Adrenal gland (tissue), 12 donors: ENCODE data around the gene RSL1D1. TPM values are rescaled to one million over a fixed set of nuclear protein-coding genes. Genes with fewer than 3 reads are reported as not detected.
A peak's percentile ranks its signal among the peaks of the same experiment; 100 is the strongest.

Experiments used
- DNase-seq, 7 donors: peaks; one replicate each; pipeline ENCODE4 v3.0.0-alpha.2; 2019 to 2020
- H3K27ac ChIP-seq, 5 donors: fragments of 200-600 bp; sonication (generic) in 4 of 5; 1 replicate in 3 of 5; 2 replicates in 2 of 5; pipeline versions ENCODE4 v1.5.1 to v1.8.0; 2016 to 2020; ENCODE audit warnings: mild to moderate bottlenecking in 1 of 5
- H3K27me3 ChIP-seq: fragments of 200-600 bp; 2 replicates; pipeline ENCODE4 v1.8.0; 2021
- H3K36me3 ChIP-seq, 2 donors: fragments of 200-600 bp; replicated peaks in 1 of 2; 1 replicate in 1 of 2; 2 replicates in 1 of 2; pipeline versions ENCODE4 v1.5.1 to v1.8.0; 2018 to 2022
- H3K4me1 ChIP-seq, 2 donors: fragments of 200-600 bp; replicated peaks in 1 of 2; 1 replicate in 1 of 2; 2 replicates in 1 of 2; pipeline versions ENCODE4 v1.5.1 to v1.8.0; 2018 to 2021
- H3K4me3 ChIP-seq, 4 donors: fragments of 200-600 bp; sonication (generic) in 3 of 4; one replicate each; pipeline ENCODE4 v1.5.1; 2016 to 2018
- H3K9me3 ChIP-seq, 3 donors: fragments of 200-600 bp; sonication (generic) in 1 of 3; replicated peaks in 1 of 3; 1 replicate in 2 of 3; 2 replicates in 1 of 3; pipeline versions ENCODE4 v1.5.1 to v1.8.0; 2016 to 2021
- POLR2A ChIP-seq, 2 donors: fragments of 450-650 bp; IDR thresholded peaks; one replicate each; pipeline ENCODE4 v1.6.1; 2017; ENCODE audit warnings: antibody characterized with exemption in 2 of 2, mild to moderate bottlenecking in 2 of 2, moderate library complexity in 1 of 2
- WGBS, 4 donors: extraction: QIAGEN DNeasy Blood & Tissue Kit in 2 of 4; methylation state at CpG; one replicate each; pipeline versions ENCODE4 v1.1.5 to v1.1.7; 2013 to 2017; 5-methylcytosine and 5-hydroxymethylcytosine counted together
- intact Hi-C, 2 donors: fragments of 100-400 bp; cut with DNase I; formaldehyde crosslinking; loops; one replicate each; pipeline versions ENCODE4 v1.14.1 to v1.15.0; 2022 to 2023
- polyA plus RNA-seq, 3 donors: library from polyadenylated mRNA; stranded (reverse); fragments of 200-250 nt in 2 of 3; fragments of 350-450 nt in 1 of 3; fragmentation: Illumina TruSeq in 1 of 3; extraction: RNeasy Lipid Tissue Mini Kit (QIAGEN cat#74804) in 1 of 3; gene quantifications; one replicate each; pipeline ENCODE4 v1.2.3, GENCODE V29; 2013 to 2014
- total RNA-seq, 9 donors: library from RNA; depleted of rRNA in 4 of 9; stranded (reverse); fragments of >200 nt in 4 of 9; fragments of 120-200 nt in 1 of 9; fragmentation: NEBNext Ultra II Directional in 1 of 9; extraction: Animal tissue kit (Norgen Biotek cat#: 25700) in 1 of 9; gene quantifications; one replicate each; pipeline versions ENCODE4 v1.1.0 to v1.2.4, GENCODE V29; 2013 to 2023
- TF ChIP-seq, protein P1 (sequence below), 6 experiments: fragments of 450-650 bp in 4 of 6; fragments of 200-600 bp in 2 of 6; sonication (generic) in 1 of 6; IDR thresholded peaks; 1 replicate in 5 of 6; 2 replicates in 1 of 6; pipeline versions ENCODE4 v1.5.1 to v1.8.0; 2016 to 2021; ENCODE audit warnings: antibody characterized with exemption in 6 of 6, mild to moderate bottlenecking in 2 of 6, moderate library complexity in 1 of 6
- donor health status: healthy with polysubstance abuse.
- donor health status: Bipolar disorder and iron deficiency.
- donor health status: DM: yes; HTN: yes; CAD: no.
- donor health status: DM: no; HTN: no; CAD: no.
- donor health status: DM: no; HTN: no; CAD: no.
- donor health status: DM: yes; HTN: yes; CAD: no.

The RSL1D1 gene
- total and polyA plus RNA-seq, 12 donors = 40.1 to 511 (median 124) TPM

- intact Hi-C loops = no loop called here
- H3K27me3 ChIP-seq = no peaks in the 10 kb centered on the region
- WGBS, 4 donors = 95 to 98% (median 96%) methylated on average over 10 of the region's 10 CpGs
- no peaks in the 10 kb centered on the region for H3K36me3 ChIP-seq
- TF ChIP-seq, protein P1, sequence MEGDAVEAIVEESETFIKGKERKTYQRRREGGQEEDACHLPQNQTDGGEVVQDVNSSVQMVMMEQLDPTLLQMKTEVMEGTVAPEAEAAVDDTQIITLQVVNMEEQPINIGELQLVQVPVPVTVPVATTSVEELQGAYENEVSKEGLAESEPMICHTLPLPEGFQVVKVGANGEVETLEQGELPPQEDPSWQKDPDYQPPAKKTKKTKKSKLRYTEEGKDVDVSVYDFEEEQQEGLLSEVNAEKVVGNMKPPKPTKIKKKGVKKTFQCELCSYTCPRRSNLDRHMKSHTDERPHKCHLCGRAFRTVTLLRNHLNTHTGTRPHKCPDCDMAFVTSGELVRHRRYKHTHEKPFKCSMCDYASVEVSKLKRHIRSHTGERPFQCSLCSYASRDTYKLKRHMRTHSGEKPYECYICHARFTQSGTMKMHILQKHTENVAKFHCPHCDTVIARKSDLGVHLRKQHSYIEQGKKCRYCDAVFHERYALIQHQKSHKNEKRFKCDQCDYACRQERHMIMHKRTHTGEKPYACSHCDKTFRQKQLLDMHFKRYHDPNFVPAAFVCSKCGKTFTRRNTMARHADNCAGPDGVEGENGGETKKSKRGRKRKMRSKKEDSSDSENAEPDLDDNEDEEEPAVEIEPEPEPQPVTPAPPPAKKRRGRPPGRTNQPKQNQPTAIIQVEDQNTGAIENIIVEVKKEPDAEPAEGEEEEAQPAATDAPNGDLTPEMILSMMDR (IDR thresholded peaks at IDR 0.05) = no peak
- TF ChIP-seq POLR2A (IDR thresholded peaks at IDR 0.05) = no peak
- no peaks in the 10 kb centered on the region for H3K9me3 ChIP-seq
- DNase-seq = no peak
- H3K4me1 ChIP-seq = peaks cover 26 to 42% of the 10 kb centered on the region in 2 donors
- H3K27ac ChIP-seq = peak overlapping the region in 1 of 5 donors; percentile 96
- H3K4me3 ChIP-seq = no peak overlapping the region
Measured at GRCh38 chr16:11799017-11799381, 52.3 kb downstream of the RSL1D1 start.

DNA sequence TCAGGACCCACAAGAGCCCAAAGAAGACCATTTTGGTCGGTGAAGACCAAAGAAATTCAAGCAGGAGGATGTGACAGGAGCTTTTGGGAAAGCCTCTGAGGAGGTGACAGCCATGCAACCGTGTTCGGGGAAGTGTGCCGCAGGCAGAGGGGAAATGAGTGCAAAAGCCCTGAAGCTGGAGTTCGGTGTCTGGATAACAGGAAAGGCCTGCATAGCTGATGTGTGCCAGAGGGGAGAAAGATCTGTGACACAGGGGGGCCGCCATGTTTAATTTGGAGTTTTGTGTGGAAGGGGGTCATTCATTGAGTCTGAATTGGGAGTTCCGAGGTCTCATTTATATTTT, 53.4 kb downstream of the RSL1D1 start:
- Histone ChIP-seq H3K4me1 (peaks cover 36 to 52% of the 10 kb centered on the region in 2 donors), H3K36me3 (no peaks in the 10 kb centered on the region), H3K9me3 (no peaks in the 10 kb centered on the region), H3K4me3 (peak overlapping the region in 3 of 4 donors; percentile 42 to 97 (median 48)), H3K27me3 (no peaks in the 10 kb centered on the region), H3K27ac (peak overlapping the region; percentile 92 to 98 (median 97))
- TF ChIP-seq POLR2A (IDR thresholded peaks at IDR 0.05) = no peak
- TF ChIP-seq, protein P1 (IDR thresholded peaks at IDR 0.05) = no peak
- peak in 4 of 7 donors; percentile 26 to 36 (median 32) for DNase-seq
- intact Hi-C loops = no loop called here
- 5 to 12% (median 7%) methylated on average over 6 to 7 of the region's 7 CpGs for WGBS, 4 donors

DNA sequence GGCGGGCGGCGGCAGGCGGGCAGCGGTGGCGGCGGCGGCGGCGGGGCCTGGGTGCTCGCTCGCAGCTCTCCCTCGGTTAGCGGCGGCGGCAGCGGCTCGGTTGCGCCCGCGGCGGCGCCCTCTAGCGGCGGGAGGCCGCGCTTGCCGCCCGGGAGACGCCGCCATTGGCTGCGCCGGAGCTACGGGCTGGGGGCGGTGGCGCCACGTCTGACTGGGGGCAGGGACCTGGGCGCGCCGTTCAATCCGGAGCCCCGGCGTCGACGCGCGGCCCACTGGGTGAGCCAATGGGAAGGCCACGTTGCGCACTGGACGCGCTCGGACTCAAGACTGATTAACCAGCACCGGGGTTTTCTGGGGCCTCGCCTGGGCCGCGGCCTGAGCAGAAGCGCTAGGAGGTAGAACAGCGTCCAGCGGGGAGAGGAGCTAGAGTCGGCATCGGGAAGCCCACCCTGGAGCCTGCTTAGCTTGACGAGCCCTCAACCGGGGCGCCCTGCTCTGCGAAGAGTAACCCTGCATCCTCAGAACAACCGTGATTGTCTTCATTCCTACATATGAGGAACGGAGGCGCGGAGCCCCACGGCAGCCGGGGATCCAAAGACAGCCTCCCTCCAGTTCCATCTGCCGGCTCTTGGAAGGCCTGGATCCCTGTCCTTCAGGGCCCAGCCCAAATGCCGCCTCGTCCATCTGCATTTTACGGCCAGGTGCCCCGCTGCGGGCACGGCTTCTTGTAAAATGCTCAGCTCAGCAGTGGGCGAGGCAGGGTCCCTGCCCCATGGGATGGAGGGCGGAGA, 54.0 kb downstream of the RSL1D1 start, which contains the start of gene ZC3H7A:
Gene ZC3H7A, minus strand, starts transcription at position 93 of the 791 bp plus-strand sequence. CDS start 14,904 bp downstream, outside the sequence.
- peak; percentile 96 to 99 (median 97) for DNase-seq
- Histone ChIP-seq H3K4me1 (peaks cover 37 to 57% of the 10 kb centered on the region in 2 donors), H3K9me3 (no peaks in the 10 kb centered on the region), H3K4me3 (peak within 1 kb of the TSS; percentile 61 to 97 (median 85)), H3K27me3 (no peaks in the 10 kb centered on the region), H3K27ac (peak within 1 kb of the TSS; percentile 92 to 98 (median 97)), H3K36me3 (no peaks in the 10 kb centered on the region)
- 0 to 1% (median 0%) methylated on average over 8 to 80 of the region's 80 CpGs for WGBS, 4 donors
- TF ChIP-seq, protein P1 (IDR thresholded peaks at IDR 0.05) = peak in 3 of 6 experiments; percentile 81 to 99 (median 99)
- peak; percentile 94 to 98 for TF ChIP-seq POLR2A (IDR thresholded peaks at IDR 0.05)
- intact Hi-C loops = no loop called here

GRCh38 chr16:11796227-11797165, 54.8 kb downstream of the RSL1D1 start:
- H3K27me3 ChIP-seq = no peaks in the 10 kb centered on the region
- intact Hi-C loops = no loop called here
- peak overlapping the region; percentile 87 to 98 (median 93) for H3K27ac ChIP-seq
- 0 to 1% (median 0%) methylated on average over 30 to 83 of the region's 93 CpGs for WGBS, 4 donors
- peak; percentile 63 to 83 (median 76) for DNase-seq
- H3K9me3 ChIP-seq = no peaks in the 10 kb centered on the region
- no peaks in the 10 kb centered on the region for H3K36me3 ChIP-seq
- TF ChIP-seq, protein P1 (IDR thresholded peaks at IDR 0.05) = no peak
- TF ChIP-seq POLR2A (IDR thresholded peaks at IDR 0.05) = peak in 1 of 2 donors; percentile 29
- H3K4me3 ChIP-seq = peak overlapping the region; percentile 61 to 97 (median 85)
- H3K4me1 ChIP-seq = peaks cover 42 to 66% of the 10 kb centered on the region in 2 donors
